ENCODE measurements around the gene U2SURP. TPM values are rescaled to one million over a fixed set of nuclear protein-coding genes. Genes with fewer than 3 reads are reported as not detected.

U2SURP gene
- total RNA-seq, 1 experiment from 2014 or later: 168 TPM

DNA sequence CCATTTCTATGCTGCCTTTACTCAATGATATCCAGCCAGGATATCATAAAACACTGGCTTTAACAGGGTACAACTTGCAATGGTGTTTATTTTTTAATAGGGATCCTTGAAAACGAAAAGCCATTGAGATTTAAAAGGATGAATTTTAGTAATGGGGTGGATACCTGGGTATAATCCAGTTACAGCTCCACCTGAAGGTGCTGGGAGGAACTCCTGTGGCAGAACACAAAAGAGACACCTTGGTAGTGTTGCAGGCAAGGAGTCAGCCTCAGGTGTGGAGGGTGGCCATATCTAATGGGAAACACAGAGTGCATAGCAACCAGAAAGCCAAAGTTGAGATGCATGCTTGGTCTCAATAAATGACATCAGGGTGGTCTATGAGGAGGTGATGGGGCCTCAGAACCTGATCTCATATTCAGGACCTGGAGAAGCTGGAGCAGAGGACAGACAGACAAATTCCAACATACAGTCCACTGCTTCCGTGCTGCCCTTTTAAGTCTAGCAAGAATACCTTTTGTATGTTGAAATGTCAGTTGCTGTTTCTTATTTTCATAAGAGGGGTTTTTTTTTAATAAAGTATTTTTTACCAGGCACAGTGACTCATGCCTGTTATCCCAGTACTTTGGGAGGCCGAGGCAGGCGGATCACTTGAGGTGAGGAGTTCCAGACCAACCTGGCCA lies 25.9 kb upstream of the U2SURP start:
- Mint-ChIP-seq H3K4me3 (no peak overlapping the region), H3K9me3 (no peaks in the 10 kb centered on the region; a peak in 1 of 5 replicates), H3K36me3 (ENCODE audit: insufficient read depth in 1 of 3, low read depth in 3 of 3) (no peaks in the 10 kb centered on the region), H3K27me3 (ENCODE audit: low read depth) (peaks cover 1% of the 10 kb centered on the region; the same call in 1 of the 2 replicates), H3K27ac (no peak overlapping the region), H3K4me1 (peaks cover 2 to 3% of the 10 kb centered on the region in 2 experiments; a peak in 1 of 4 replicates)
- no peak overlapping the region for H2BK12ac ChIP-seq (ENCODE audit: insufficient read length, low read depth, low read length)
- H3K4me1 ChIP-seq (ENCODE audit: insufficient read depth, low read length): no peaks in the 10 kb centered on the region
- no peak overlapping the region for H3K14ac ChIP-seq (ENCODE audit: insufficient read depth, low read length)
- WGBS (ENCODE audit: extremely low coverage, insufficient read length, low lambda C conversion rate): no CpG with 5 or more reads among the region's 4 CpGs
- H3K4me2 ChIP-seq (ENCODE audit: insufficient read depth, insufficient read length, low read length): no peak overlapping the region
- H2BK5ac ChIP-seq (ENCODE audit: insufficient read length, low read length): no peak overlapping the region
- H4K91ac ChIP-seq (ENCODE audit: insufficient read length, low read depth, low read length): no peak overlapping the region
- TF ChIP-seq, protein P1, sequence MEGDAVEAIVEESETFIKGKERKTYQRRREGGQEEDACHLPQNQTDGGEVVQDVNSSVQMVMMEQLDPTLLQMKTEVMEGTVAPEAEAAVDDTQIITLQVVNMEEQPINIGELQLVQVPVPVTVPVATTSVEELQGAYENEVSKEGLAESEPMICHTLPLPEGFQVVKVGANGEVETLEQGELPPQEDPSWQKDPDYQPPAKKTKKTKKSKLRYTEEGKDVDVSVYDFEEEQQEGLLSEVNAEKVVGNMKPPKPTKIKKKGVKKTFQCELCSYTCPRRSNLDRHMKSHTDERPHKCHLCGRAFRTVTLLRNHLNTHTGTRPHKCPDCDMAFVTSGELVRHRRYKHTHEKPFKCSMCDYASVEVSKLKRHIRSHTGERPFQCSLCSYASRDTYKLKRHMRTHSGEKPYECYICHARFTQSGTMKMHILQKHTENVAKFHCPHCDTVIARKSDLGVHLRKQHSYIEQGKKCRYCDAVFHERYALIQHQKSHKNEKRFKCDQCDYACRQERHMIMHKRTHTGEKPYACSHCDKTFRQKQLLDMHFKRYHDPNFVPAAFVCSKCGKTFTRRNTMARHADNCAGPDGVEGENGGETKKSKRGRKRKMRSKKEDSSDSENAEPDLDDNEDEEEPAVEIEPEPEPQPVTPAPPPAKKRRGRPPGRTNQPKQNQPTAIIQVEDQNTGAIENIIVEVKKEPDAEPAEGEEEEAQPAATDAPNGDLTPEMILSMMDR (conservative IDR thresholded peaks at IDR 0.05): peak; percentile 69
- no peak overlapping the region for H4K8ac ChIP-seq (replicated peaks; ENCODE audit: insufficient read length, low read depth, low read length)
- DNase-seq: peak; percentile 45
- no peak overlapping the region for H2BK20ac ChIP-seq (ENCODE audit: low read depth, low read length, poor library complexity, severe bottlenecking)
- H3K4ac ChIP-seq (ENCODE audit: low read depth, low read length): no peak overlapping the region
- no peak overlapping the region for H4K5ac ChIP-seq (ENCODE audit: insufficient read length, low read depth, low read length)
- H3K23me2 ChIP-seq (ENCODE audit: insufficient read length, low read depth, low read length, poor library complexity, severe bottlenecking): no peaks in the 10 kb centered on the region
- no peak overlapping the region for H3K23ac ChIP-seq (ENCODE audit: insufficient read length, low read depth, low read length)
- H2AFZ ChIP-seq (ENCODE audit: low read length): no peak overlapping the region
- no peak overlapping the region for H2AK5ac ChIP-seq (ENCODE audit: insufficient read length, low read length)
- H2BK15ac ChIP-seq (ENCODE audit: low read depth, low read length): no peak overlapping the region
- H3T11ph ChIP-seq (ENCODE audit: low read length): no peak overlapping the region
- no peaks in the 10 kb centered on the region for H3K79me1 ChIP-seq (ENCODE audit: insufficient read depth, low read depth, low read length, poor library complexity, severe bottlenecking)
- H3K56ac ChIP-seq (ENCODE audit: insufficient read length, low read depth, low read length): no peak overlapping the region
- H2BK120ac ChIP-seq (ENCODE audit: low read depth, low read length, poor library complexity, severe bottlenecking): no peak overlapping the region
- H3K9ac ChIP-seq (ENCODE audit: extremely low read depth, insufficient read length, low read length): no peak overlapping the region
- H3K9me3 ChIP-seq (ENCODE audit: control insufficient read depth, low read depth, low read length): no peaks in the 10 kb centered on the region
- no peak overlapping the region for H3K18ac ChIP-seq (ENCODE audit: insufficient read length, low read depth, low read length)
- H3K27ac ChIP-seq (ENCODE audit: insufficient read length, low read depth, low read length): no peak overlapping the region
- no peaks in the 10 kb centered on the region for H3K79me2 ChIP-seq (ENCODE audit: insufficient read depth, low read length)
- H4K20me1 ChIP-seq (ENCODE audit: control insufficient read depth, insufficient read depth, insufficient read length): no peaks in the 10 kb centered on the region
- no peaks in the 10 kb centered on the region for H3K27me3 ChIP-seq (ENCODE audit: insufficient read depth, low read length)

Measured in H9 (cell line).